NCI-H82 treated with DMSO at 0.1 percent for 48 hours (cell line): Measurements from ENCODE around the gene WNT8B.

Experiments
- DNase-seq: peaks from one replicate; lab custom pipeline; 2025; ENCODE audit not compliant: unreplicated experiment; lab: John Stamatoyannopoulos, UW

WNT8B gene

DNA sequence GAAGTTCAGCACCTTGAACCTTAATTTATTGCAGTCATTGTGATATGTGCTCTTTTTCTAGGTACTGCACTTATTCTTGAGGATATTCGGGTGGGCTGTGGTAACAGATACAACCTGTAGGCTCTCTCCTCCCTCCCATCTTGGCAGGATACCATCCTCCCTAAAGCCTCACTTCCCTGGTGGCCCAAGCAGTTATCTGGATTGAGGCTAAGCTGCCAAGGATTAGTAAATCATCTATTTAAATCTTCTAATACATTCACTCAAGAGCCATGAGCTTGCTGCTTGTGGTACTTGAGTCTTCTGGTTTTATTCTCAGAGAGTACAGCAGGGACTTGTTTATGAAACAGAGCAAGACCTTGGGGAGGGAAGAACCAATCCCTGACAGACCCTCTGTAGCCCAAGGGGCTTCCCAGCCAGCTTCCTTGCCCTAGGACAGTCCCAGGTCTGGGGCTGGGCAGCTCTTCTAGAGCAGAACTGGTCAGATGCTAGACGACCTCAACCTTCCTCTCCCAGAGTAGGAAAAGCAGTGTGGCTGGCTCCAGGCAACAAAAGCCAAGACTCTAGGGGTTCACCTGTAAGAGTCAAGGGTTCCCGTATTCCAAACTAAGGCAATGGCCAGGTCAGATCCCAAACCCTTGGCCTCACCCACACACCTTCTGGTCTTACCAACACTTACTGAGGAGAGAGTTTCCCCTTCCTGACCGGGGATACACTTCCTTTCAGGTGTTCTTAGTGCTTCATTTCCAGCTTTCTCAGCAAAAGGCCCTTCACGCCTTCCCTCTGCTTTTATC is 21.3 kb downstream of the WNT8B start:
- peak; percentile 8 for DNase-seq

GRCh38 chr10:100485366-100485765 is 22.6 kb downstream of the WNT8B start:
- DNase-seq = no peak

- DNase-seq = no peak
These were observed 23.1 kb downstream of the WNT8B start for GRCh38 chr10:100485801-100486495.

- DNase-seq = no peak
These were observed 24.7 kb downstream of the WNT8B start for GRCh38 chr10:100487529-100487928.

DNA sequence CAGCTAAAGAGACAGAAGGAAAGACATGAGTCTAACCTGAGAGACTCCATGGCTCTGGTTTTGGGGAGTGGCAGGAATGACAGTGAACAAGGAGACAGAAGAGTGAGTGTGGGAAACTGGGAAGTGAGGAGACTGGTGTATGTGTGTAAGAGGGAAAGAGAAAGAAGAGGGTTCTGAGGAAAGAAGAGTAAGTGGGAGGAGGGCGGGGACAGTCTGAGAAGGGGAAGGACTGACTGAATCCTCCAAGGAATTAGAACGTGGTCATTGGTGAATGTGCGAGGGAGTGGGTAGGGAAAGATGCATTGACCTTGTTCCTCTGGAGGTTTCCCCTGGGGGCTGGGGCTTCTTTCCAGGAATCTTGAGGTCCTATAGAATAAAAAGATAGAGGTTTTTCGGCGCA is 26.6 kb downstream of the WNT8B start:
- DNase-seq = no peak

DNA sequence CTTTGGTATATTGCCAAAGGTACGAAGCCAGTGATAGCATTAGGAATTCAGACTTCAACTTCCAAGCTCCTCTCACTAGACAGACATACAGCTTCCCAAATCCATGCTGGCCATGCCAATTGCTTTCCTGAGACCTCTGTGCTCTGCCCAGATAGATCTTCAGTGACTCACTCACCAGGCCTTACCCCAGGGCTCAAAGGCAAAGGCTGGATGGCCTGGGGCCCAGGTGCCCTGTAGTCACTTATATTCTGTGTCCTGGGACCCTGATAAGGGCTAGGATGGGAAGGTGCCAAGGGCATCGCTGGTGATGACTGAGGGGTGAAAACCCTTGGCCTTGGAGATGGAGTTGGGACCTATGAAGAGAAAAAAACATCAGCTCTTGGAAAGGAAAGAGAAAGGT is 27.7 kb downstream of the WNT8B start:
- DNase-seq = no peak

DNA sequence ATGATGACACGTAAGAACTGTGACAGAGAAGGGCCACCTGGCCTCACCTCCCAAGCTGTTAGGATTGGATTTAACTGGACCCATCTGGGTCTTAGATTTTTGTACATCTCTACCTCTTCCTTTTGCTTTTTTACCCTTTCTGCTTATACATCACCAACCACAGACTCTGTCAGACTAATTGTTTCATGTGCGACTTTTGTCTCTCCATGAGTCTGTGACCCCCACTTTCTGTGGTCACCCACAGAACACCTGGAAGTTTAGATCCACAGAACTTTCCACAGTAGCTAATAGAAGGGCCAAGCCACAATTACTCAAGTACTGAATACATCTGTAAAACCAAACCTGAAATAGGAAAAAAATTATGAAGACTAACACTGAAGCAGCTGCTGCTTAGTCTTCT is 33.8 kb downstream of the WNT8B start:
- DNase-seq = no peak

- no peak for DNase-seq
These were observed 35.2 kb downstream of the WNT8B start for GRCh38 chr10:100498059-100498458.

- DNase-seq = no peak
These were observed 38.6 kb downstream of the WNT8B start for GRCh38 chr10:100501423-100501822.

GRCh38 chr10:100502926-100503494 is 40.2 kb downstream of the WNT8B start:
- no peak for DNase-seq

- no peak for DNase-seq
These were observed 41.3 kb downstream of the WNT8B start for GRCh38 chr10:100504096-100504495.

GRCh38 chr10:100505164-100505563 is 42.4 kb downstream of the WNT8B start:
- DNase-seq = no peak

- DNase-seq = no peak
These were observed 44.0 kb downstream of the WNT8B start for GRCh38 chr10:100506596-100507356.

GRCh38 chr10:100507357-100507732 is 44.5 kb downstream of the WNT8B start:
- DNase-seq = no peak

DNA sequence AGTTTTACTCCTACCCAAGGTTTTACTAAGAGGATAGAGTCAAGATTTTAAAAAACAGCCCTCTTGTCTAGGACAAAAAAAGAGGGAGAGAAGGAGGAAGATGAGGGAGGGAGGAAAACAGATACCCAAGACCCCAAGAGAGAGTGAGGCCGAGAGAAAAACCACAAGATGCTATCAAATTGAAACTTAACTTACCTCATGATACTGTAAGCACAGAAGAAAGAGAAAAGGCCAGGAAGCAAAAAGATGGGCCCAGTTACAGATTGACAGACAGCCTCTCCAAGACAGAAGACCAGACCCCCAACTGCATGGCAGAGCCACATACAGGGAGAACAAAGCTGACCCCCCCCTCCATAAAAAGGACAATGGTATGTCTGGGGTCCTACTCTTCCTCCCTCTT is 45.5 kb downstream of the WNT8B start:
- DNase-seq = no peak

GRCh38 chr10:100508691-100509150 is 45.9 kb downstream of the WNT8B start:
- peak; percentile 23 for DNase-seq

DNA sequence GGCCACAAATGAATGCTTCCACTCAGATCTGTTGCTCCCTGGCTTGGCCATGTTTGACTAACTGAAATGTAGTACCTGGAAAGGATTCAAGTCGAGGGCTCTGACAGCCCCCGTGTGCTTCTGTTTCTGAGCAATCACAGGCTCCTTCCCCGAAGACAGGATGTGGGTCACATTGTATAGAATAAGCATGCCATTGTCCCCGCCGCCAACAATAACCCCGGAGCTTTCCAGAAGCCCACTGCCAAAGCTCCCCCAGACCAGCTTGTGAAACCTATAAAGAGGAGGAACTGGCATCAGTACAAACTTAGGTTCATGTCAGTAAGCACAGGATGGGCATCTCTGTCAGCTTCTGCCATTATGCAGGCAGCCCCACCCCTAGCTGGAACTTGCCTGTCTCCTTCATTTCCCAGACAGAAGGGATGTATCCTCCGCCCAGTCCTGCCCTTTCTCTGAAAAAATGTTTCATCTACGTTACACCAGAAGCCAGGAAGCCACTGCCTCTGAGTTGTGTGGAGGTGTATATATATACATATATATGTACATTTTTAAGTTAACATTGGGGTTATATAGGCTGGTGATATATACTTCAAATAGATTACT is 46.5 kb downstream of the WNT8B start:
- no peak for DNase-seq

DNA sequence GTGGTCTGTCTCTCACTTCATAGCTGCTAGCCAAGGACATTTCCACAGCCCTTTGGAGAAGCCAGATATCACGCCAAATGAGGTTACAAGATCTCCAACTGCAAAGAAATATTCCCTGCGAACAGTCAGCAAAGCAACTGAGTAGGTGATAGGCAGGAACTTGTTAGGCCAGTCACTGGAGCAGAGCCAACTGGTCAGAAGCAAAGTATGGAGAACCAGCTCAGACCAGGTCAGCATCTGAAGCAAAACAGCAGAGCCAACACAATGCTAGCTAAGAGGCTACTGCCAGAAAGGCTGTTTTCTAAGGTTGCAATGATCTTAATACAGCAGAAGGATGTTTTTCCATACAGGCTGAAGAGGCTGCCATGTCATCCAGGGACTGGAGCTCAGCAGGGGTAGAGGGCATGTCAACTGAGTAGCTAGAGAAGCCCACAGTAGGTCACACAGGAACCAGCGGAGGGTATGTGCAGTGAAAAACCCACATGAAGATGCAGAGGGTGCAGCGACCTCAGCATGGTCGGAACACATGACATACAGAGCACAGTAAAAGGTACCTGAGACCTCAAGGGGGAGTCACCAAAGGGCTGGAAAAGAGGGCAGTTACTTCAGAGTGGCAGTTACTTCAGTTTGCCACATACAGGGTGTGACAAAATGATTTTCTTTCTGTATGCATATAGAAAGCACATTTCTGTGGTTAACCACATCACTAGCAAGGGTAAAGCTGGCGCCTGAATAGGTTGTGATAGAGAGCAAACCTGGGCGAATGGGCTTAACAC is 47.9 kb downstream of the WNT8B start:
- no peak for DNase-seq

GRCh38 chr10:100515612-100516011 is 52.8 kb downstream of the WNT8B start:
- DNase-seq = no peak

GRCh38 chr10:100516847-100517246 is 54.0 kb downstream of the WNT8B start:
- peak; percentile 19 for DNase-seq
